HCT116 (cell line): ENCODE results near the gene PPIF.

ENCODE experiments used
- POLR2A ChIP-seq: IDR thresholded peaks from 2 replicates; pipeline ENCODE4 v1.7.0; 2011; ENCODE audit warnings: borderline replicate concordance; ENCODE audit not compliant: insufficient read depth, insufficient read length; ENCODE audit errors: extremely low read depth
- REST ChIP-seq: IDR thresholded peaks from 2 replicates; pipeline ENCODE4 v1.6.1; 2012; ENCODE audit warnings: low read depth

DNA sequence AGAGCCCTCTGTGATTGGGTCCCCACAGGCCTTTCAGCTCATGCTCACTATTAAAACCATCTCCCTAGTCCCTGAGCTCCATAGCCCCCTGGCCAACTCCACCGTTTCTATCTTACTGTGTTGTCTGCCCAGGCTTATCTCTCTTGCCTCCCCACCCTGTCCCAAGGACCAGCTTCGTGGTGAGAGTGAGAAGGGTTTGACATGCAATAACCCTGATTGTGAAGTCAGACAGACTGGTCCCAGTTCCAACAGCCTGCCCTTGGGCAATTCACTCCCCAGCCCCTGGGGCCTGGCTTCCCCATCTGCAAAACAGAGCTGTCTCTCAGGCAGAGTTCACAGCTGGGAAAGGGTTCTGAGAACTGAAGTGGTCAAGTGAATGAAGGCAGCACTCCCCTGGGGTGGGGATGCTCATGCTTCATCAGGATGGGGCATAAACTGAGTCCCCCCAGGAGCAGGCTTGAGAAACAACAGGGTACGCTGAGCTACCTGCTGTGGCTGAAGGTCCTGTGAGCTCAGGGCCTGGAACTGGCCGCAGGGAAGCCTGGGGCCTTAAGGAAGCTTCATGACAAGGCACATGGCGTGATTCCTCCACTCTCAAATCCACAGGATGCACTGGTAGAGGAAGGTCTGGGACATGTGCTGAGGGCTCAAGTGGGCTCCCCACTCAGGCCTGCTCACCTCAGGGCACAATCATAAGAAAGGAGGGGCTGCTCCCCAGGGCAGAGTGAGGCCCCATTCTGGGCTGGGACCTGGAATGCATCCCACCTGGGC is 1.8 kb upstream of the PPIF start:
- no peak for TF ChIP-seq POLR2A
- TF ChIP-seq REST = no peak
